ENCODE measurements around the gene DDR2.
"Not testable (repeated sequence)": the region's sequence is repeated elsewhere in the genome, so short reads cannot be mapped to it uniquely, and the experiment has no call there.

The DDR2 gene

DNA sequence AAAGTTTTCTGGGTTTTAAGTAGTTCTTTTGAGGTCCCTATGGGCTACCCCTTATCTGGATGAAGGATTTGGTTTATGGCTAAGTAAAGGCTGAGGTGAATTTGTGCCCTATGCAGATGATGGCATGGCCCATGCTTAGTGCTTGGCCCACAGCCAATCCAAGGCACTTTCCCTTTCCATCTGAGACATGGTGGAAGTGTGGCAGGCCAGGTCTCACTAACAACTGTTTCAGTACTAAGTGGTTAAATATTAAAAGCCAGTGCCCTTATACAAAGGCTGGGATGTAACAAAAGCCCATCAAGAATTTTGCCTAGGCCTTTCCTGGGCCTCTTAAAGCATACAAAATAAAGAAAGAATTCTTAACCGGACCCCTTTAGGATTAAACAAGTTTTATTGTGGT, 156.5 kb downstream of the DDR2 start:
- DNase-seq: not testable (repeated sequence)

DNA sequence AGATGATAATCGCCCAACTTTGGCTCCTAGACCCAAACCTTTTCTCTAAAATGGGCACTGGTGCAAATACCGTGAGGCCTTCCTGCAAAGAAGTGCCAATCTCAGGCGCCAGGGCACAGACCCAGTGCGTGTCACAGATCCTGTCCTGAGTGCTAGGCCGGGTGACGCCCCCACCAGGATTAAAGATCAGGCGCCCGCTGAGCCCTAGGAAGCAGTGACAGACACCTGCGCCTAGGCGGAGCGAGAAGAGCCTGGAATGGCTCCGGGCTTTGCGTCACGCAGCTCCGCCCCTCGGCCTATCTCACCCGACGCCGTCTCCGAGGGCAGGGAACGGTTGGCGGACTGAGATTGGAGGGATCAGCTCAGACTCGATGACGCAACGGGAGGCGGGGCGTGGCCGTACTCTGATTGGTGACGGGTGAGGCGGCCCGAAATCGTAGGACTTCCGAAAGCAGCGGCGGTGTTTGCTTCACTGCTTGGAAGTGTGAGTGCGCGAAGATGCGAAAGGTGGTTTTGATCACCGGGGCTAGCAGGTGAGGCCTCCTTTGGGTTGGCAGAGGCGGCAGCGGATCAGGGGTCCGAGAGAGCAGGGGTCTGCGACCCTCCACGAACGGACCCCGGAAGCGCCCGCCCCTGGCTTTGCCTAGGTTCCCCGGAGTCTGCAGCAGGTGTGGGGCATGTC, 158.2 kb downstream of the DDR2 start, which contains the start of gene HSD17B7:
HSD17B7 (plus strand) TSS at position 400 of the 682 bp plus-strand sequence; CDS start at position 499, 99 bp downstream.
- peak; percentile 66 for DNase-seq

DNA sequence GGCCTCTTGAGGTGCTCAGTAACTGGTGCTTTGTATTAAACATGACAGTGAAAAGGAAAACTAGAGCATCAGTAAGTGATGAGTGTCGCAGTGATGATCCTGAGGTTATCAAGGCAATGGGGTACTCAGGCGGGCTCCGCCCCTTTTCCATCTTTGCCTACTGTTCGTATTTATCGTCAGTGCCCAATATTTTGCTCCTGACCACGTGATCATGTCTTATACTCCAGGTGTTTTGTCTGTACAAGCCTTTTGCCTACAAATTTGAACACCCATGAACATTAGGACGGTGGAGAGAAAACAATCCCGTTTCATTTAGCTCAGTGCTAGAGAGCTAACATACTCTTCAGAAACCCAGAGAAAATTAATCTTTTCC, 158.7 kb downstream of the DDR2 start:
- not testable (repeated sequence) for DNase-seq

DNA sequence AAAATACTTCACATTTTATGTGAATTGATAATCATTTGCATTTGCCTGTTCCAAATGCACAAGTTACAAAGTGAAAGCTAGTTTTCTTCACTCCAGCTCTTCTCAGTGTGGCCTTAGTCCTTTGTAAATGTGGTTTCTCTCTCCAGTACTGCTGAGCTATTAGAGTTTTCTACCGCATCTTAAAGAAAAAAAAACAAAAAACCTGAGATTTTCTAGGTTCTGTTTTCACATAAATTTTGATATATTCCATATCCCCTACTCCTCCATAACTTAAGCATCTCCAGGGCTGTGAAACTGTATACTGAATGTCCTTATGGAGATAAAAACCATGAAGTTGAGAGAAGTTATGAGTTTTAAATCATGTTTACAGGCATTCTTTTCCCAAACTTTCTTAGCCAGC, 162.0 kb downstream of the DDR2 start:
- DNase-seq: not testable (repeated sequence)

DNA sequence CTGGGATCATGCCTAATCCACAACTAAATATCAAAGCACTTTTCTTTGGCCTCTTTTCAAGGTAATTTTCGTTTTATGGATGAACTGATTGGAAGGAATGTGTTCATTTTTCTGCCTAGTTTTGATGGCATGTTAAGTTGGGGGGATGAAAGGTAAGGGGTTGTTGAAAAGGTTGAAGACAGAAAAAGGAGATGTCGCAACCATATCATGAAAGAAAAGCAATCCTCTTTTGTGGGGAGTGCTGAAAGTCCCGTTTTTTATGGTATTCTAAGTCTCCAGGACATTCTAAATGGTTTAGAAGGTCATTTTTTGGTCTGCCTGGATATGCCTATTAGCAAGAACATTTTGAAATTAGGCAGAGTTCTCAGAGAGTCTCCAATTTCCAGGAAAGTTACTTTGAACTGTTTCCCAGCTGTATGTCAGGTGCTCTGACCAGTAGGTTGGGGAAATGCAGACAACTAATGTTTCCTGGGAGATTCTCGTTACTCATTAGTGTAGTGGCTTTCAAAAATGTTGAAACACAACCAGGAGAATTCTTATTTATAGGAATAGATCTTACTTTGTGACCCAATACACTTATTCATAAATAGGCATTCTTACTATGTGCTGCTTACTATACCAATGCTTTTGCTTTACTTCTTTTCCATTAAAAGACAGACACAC, 164.5 kb downstream of the DDR2 start:
- not testable (repeated sequence) for DNase-seq

DNA sequence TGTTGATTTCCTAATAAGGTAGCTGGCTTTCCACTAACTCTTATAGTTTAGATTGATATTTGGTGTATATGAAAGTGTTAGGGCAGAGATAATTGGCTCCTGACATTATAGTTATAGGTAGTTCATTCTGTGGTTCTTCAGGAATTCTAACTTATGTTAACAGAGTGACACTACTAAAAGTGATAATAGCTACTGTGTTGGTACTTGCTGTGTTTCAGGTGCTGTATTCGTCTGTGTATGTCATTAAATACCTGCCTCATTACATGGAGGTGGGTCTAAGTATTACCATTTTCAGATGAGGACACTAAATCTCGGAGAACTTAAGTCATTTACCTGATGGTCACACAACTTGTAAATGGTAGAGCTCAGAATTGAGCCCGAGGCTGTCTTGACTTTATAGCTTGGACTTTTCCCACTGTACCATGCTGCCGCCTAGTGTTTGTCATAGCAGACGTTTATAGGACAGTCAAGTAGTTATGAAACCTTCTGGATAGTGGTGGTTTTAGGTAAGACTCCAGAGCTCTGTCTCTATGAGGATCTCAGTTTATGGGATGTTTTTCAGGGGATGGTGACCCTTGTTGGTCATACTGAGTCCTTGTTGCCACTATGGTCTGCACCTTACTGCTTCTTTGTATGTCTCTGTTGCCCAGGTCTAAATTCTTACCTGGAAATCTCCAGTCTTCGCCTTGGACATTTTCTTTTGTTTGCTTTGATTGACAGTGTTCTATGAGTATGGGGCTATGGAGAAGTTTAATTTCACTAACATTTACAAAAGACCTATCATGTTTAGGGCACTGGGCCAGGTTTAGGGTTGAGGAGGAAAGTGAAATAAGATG, 167.9 kb downstream of the DDR2 start:
- not testable (repeated sequence) for DNase-seq

DNA sequence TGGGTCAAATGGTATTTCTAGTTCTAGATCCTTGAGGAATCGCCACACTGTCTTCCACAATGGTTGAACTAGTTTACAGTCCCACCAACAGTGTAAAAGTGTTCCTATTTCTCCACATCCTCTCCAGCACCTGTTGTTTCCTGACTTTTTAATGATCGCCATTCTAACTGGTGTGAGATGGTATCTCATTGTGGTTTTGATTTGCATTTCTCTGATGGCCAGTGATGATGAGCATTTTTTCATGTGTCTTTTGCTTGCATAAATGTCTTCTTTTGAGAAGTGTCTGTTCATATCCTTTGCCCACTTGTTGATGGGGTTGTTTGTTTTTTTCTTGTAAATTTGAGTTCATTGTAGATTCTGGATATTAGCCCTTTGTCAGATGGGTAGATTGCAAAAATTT, 175.2 kb downstream of the DDR2 start:
- DNase-seq: not testable (repeated sequence)

DNA sequence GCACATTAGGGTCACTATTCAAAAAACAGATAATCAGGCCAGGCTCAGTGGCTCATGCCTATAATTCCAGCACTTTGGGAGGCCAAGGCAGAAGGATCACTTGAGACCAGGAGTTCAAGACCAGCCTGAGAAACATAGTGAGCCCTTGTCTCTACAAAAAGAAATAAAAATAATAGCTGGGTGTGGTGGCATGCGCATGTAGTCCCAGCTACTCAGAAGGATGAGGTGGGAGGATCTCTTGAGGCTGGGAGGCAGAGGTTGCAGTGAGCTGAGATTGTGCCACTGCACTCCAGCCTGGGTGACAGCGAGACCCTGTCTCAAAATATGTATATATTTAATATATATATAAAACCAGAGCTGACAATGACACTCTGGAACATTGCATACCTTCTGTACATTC, 180.1 kb downstream of the DDR2 start:
- not testable (repeated sequence) for DNase-seq

DNA sequence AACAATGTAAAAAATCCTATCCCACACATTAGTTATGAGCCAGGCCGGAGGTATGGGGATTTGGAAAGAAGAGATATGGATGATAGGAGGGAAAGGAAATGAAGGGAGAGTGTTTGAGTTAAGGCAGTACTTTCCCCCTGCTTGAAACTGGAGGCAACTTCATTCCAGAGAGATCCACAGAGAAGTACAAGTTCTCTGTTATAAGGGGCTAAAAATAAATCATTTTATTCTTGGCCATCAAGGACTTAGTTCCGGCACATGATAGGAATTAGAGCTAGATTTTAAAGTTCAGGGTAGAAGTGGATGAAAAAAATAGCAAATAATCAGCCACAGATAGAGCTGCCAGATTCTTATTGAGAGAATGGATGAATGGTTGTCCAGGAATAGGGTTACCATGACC, 185.9 kb downstream of the DDR2 start:
- not testable (repeated sequence) for DNase-seq

DNA sequence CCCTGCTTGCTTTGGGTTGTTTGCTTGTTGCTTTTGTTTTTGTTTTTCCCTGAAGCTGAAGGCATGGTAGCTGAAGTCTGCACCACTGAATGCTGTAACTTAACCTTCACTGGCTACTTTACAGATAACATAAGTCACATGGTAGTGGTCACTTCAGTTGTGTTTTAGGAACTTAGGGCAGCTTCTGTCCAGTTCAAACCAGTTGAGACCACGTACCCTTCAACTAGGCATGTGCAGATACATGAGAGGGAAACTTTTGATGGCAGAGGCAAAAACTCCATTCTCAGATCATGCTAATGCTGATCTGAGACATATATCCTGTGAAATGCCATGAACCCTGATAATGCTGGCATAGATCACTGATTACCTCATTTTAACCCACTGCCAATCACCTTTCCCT, 186.4 kb downstream of the DDR2 start:
- not testable (repeated sequence) for DNase-seq

DNA sequence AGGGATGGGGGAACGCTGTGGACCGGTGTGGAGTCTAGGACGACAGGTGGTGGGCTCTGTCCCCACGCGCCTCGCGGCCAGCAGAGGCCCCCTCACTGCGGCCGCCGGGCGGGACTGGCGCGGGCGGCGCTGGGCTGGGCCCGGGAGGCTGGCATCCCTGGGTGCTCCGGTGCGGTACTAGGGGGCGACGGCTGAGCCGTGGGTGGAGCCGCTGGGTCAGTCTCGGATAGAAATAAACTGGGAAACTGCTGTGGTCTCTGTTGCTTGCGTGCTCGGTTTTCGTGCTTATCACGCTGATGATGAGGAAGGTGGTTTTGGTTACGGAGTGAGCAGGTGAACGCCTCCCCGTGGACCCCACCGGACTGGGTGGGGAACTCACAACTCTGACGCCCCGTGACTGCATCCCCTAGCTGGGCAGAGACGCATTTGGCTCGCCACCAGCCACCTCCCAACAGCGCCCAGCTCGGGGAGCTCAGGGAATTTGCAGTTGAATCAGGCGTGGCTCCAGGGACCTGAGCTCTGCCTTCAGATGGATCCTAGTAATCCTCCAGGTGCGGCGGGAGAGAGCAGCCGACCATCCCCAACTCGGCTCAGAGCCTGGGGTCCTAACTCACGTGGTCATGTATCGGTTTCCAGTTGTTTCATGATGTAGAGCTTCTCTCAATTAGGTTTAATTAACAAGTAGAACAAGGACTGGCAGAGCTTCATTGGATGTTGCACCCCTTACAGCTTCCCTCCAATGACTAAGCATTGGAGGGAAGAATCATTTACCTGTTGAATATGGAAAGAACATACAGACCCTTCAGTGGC, 190.3 kb downstream of the DDR2 start:
- DNase-seq: peak; percentile 29

DNA sequence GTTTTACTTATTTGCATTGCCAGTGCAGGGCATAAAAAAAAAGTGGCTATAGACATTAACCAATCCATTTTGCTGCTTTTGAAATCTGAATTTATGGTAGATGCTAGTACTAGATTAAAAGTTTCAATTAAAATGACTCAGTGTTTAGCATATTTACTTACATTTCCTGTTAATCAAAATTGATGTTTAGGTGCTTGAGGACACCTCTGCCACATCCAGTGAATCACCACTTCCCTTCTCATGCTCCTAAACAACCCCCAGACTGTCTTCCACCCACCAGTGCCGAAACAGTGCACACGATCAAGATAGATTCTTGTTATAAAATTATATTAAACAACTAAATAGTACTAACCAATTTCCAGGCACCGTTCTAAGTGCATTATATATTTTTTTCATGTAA, 191.0 kb downstream of the DDR2 start:
- no peak for DNase-seq

DNA sequence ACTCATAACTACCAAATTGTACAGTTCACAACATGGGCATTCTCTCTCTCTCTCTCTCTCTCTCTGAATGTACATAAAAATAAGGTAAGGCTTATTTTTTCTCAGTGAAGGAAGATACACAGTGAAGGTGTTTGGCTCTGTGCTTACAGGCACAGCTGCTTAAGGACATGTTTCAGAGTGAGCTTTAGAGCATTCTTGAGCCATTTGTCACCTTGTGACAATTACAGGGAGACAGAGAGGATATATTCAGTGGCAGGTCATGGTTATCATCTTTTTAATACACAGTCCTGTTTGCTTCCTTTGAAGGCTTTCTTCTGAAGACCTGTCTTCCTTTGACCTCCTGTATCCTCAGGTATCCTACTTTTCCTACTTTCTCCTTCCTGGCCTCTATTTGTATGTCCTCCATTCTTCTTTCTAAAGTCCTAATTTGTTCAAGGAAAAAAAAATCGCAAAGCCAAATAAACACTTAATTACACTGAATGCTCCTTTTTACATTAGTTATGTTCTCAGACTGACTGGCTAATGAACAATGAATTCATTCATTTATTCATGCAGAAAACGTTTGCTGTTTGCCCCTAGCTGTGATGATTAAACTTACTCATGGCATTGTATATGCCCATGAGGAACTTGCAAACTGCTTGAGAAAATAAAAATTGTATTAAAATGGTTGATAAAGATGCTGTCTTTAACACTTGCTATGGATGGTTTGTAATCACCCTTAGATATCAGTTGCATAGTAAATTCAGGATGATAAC, 191.7 kb downstream of the DDR2 start:
- no peak for DNase-seq

DNA sequence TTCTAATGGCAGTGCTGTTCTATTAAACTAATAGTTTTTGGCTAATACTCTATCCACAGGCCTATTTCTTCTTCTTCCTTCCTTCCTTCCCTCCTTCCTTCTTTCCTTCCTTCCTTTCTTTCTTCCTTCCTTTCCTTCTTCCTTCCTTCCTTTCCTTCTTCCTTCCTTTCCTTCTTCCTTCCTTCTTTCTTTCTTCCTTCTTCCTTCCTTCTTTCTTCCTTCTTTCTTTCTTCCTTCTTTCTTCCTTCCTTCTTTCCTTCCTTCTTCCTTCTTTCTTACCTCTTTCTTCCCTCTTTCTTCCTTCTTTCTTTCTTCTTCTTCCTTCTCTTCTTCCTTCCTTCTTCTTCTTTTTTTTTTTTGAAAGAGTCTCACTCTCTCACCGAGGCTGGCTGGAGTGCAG, 197.0 kb downstream of the DDR2 start:
- no peak for DNase-seq

DNA sequence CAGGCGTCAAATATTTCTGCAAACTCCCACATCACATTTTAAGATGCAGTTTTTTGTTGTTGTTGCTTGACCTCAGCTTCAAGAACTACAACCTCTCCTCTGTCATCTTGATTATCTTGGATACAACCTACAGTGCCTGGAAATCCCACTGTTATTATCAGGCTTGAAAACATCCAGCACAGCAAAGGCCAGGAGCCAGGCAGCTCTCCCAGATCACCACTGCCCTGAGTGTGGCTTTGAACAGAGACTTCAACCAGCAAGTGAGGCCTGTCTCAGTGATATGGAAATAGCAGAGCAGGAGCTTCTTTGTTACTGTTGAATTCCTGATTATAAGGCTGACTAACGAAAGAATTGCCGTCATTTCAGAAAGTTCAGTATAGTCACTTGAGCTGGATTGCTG, 200.2 kb downstream of the DDR2 start:
- DNase-seq: no peak

DNA sequence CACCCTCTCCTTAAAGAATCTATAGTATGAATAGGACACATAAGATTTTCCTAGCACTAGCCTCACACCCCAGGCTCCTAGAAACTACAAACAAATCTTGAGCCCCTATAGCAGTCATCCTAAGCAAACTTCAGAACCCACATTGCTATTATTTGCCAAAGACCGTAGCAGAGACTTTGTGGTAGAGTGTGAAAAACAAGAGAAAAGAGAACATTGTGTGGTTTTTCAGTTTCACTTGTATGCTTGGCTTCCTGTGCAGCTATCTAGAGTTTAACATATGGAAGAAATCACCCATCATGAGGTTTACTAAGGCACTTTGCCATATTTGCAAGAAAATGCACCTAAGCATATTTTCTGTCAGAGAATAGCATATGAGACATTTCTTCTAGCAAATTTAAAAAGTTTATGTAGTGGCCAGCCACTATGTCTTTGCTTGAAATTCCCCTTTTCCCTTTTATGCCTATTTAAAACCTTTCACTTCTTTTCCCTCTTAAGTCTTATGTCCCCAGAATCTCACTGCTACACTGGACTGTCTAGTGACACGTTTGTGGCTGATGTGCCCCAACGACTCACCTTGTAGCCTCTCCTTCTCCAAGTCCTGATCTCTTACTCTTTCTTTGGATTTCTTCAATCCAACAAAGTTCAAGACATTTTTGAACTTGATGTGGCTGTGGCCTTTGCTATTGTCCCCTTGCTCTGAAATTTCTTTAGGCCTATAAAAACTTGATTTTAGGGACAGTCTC, 203.1 kb downstream of the DDR2 start:
- no peak for DNase-seq

Measured in activated CD4-positive, CD25-positive, alpha-beta regulatory T cell treated with anti-CD3 and anti-CD28 coated beads, Interleukin-2, amount 50 U/mL, for 72 hours (primary cell).